IPS DF 19.7 (cell line): ENCODE measurements around the gene MACO1.
"Not testable (repeated sequence)": the region's sequence is repeated elsewhere in the genome, so short reads cannot be mapped to it uniquely, and the experiment has no call there.

ENCODE experiments used
- DNase-seq: peaks from one replicate; pipeline ENCODE4 v3.0.0-alpha.2; 2013; ENCODE audit warnings: low read depth, low spot score

Gene MACO1

GRCh38 chr1:25425098-25426085 lies 5.3 kb upstream of the MACO1 start:
- no peak for DNase-seq

- DNase-seq: no peak
These were observed 3.0 kb upstream of the MACO1 start for GRCh38 chr1:25427696-25428095.

DNA sequence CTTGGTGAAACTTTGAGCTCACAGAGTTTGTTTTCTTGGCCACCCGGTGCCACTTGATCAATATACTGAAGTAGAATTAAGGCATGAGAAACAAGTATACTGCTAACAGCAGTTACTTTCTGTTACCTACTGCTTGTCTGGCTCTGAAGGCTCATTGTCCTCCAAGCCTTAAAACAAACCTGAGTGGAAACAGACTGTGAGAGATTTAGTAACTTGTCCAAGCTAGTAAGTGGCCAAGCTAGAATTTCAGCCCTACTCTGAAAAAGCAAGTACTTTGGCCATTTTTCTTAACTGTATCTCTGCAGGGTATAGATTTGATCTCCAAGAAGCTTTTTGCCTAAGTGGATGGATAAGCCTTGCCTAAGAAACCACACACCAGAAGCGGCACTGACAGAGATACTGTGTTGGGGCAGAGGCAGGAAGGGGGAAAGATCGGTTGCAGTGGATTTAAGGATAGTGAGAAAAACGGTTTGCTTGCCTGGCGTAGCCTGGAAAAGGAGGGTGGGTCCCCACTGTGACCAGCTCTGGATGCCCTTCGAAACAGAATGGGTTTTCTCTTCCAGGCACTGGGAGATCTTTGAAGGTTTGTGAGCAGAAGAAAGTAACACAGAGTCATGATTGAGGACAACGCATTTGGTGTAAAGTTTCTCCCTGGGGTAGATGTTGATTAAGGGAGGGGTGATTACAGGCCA lies 2.1 kb upstream of the MACO1 start:
- no peak for DNase-seq

DNA sequence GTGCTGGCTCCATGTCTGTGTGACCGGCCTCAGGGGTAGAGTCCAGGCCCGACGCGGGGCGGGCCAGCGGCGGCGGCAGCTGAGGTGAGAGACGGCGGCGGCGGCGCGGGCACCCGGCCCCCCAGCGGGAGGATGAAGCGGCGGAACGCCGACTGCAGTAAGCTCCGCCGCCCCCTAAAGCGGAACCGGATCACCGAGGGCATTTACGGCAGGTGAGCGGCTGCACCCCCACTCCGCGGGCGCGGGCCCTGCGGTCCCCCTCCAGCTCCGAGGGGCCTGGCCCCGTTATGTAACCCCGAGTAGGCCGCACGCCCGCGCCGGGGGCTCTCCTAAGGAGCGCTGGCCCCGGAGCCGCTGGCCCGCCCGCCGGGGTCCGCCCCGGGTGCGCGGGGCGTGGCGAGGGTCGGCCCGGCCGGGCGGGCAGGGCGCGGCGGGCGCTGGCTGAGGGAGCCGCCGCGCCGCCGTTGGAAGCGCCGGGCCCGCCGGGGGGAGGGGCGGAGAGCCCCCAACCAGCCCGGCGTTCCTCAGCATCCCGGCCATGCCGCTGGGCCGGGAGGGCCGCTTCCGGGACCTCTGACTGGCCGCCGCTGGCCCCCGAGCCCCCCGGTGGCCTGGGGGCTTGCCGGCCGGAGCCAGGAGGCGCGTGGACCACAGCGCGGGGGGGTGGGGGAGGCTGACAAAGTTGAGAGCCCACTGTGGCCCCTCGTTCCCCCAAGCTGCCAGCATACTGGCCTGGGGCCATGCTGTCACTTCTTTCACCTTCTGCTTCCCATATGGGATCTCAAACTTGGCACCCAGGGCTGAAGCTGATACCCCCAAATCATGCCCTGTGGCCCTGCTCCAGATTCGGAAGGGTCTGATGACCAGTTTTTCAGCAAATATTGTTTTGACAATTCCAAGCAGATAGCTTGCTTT lies 527 bp downstream of the MACO1 start:
- DNase-seq: no peak

GRCh38 chr1:25431955-25432719 lies 1.4 kb downstream of the MACO1 start:
- DNase-seq: no peak

DNA sequence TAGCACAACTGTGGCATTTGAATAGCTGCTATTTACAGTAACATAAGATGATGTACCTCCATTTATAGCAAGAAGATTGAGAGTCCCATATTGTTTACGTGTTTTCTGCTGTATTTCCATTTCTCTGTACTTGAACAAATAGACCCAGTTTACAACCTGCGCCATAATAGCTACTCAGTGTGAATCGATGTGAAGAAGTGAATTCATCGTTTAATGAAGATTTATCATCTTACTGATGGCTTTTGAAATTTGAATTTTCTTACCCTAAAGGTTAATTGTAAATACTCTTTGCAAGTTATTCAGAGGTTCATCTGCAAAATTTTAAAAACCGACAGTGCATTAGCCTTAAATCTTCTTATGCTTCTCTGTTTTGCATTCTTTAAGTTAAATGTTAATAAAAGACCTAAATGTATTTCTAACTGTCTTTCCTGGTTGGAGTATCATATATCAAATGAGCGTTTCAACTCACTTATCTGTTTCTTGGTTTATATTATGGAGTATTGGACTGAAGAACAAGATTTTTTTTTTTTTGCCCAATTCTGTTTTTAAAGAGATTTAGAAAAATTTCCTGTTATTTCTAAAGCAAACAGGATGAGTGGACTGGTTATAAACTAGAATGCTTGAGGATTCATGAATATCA lies 2.2 kb downstream of the MACO1 start:
- no peak for DNase-seq

DNA sequence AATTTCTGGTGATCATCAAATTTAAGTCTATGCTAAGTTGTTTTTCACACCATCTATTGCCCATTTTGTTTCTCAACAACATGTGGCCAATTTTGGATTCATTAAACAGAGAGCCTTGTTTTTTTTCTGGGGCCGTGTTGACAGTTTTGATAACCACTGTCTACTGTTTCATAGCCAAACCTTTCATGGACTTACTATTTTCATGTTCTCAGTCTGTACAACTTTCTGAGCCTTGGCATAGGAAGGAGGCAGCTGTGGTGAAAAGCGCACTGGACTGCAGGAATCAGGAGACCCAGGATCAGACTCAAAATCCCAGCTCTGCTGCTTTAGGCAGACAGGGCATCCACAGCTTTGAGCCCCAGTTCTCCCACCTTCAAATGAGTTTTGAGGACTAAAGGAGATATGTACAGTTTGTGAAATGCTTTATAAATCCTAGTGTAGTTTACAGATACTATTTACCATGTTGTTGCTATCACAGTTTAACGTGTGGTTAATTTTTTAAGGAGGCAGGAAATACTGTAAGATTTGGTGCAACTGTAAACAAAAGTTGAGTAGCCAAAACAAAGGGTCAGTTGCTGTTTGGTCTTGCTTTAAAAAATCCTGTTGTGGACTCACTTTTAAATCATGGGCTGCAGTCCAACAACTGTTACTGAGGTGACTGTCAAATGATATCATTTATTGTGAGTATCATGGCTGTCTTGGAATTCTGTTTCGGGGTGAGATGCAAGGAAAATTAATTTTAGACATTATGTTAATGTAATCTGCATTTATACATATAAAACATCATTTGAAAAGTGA lies 2.9 kb downstream of the MACO1 start:
- no peak for DNase-seq

DNA sequence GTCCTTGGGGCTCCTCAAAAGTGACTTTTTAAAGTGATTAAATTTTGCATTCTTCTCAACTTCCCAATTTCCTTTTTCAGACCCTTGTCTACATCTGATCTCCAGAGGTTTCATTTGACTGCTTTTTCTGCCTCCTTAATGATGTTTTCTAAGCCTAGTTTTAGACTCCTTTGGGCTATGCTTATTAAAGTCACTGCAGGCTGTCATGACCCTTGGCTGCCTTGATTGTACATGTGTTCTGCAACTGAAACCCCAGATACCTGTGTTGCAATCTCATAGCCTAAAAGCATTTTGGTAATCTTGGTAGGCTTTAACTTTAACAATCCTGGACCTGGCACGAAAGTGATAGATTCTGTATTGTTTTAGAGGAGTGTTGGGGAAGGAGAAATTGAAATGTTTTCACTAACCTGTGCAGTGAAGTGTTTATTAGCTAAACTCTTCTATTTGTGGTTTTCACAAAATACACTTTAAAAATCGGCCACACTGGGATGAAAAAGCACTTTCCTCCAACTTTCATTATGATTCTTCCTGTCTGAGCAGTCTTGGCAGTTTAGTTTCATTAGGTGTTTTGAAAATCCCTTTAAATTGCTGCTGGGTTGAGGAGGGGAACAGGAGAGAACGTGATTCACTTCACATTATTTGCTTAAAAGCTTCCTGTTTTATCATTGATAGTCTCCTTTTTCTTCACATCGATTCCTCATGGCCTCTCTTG lies 4.9 kb downstream of the MACO1 start:
- DNase-seq: no peak

DNA sequence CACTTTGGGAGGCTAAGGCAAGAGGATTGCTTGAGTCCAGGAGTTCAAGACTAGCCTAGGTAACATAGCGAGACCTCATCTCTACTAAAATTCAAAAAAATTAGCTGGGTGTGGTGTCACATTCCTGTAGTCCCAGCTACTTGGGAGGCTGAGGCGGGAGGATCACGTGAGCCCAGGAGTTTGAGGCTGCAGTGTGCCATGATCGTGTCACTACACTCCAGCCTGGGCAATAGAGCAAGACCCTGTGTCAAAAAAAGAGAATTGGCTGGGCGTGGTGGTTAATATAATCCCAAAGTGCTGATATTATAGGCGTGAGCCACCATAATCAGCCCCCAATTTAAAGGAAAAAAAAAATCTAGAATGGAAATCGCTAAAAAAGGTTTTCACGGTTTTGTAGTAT lies 7.0 kb downstream of the MACO1 start:
- DNase-seq: no peak

DNA sequence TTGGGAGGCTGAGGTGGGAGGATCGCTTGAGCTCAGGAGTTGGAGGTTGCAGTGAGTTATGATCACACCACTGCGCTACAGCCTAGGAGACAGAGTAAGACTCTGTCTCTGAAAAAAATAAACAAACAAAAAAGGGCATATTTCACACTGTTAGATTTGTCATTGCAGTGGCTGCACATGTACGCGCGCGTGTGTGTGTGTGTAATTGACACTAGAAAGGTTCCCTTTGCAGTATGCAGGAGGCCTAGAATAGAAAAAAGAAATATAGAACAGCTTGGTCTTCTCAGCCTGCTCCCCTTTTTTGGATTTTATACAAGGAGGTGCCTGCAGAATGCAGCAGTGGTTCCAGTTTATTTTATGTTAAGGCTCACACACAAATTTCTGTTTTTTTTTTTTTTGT lies 8.6 kb downstream of the MACO1 start:
- DNase-seq: no peak

DNA sequence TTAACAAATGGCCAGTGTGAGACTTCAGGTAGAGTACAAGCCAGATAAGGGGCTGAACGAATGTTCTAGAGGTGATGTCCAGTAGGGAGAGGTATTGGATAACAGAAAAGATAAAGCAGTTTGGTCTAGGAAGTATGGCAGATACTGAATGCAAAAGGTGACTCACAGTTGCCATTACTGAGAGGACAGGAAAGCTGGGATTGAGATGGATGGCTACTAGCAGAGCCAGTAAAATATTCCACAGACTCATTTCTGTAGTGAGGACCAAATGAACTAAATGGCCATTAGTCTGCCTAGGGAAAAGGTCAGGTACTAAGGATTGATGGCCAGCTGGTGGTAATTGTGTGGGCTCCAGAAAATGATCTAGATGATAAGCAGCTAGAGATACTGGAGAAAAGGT lies 11.5 kb downstream of the MACO1 start:
- DNase-seq: no peak

DNA sequence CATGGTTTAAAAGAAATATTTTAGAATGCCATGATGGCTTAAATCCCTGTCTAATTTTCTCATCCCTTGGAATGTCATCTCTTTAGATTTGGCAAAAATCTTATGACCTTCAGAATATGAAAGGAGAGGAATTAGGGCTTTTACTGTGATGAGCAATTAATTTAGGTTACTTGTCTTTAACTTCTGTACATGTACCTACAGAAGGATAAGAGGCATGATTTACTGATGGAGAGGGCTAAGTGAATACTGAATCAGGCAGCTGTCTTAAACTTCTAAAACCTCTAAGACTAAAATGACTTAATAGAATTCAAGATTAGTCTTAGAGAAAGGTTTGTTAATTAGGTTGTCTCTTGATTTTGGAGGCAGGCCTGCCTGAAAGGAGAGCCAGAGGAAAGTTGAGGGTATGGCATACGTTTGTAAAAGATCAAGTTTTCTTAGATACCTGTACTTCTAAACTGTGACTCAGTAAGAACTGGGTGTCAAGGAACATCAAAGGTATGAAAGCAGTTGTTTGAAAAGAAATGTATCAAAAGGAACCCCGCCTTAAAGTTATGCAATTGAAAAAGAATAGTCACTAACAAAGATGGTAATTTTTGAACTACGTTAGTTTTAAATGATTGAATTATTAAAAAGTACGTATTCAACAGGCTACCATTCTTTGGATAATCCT lies 12.5 kb downstream of the MACO1 start:
- DNase-seq: no peak

DNA sequence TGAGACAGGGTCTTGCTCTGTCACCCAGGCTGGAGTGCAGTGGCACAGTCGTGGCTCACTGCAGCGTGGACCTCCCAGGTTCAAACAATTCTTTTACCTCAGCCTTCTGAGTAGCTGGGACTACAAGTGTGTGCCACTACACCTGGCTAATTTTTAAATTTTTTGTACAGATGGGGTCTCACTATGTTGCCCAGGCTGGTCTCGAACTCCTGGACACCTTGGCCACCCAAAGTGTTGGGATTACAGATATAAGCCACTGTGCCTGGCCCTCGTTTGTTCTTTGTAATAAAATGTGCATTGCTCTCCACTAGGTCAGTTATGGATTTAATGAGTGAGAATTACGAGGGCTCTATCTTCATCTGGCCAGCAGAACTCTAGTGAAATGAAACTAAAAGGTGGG lies 13.9 kb downstream of the MACO1 start:
- DNase-seq: not testable (repeated sequence)

GRCh38 chr1:25445993-25446538 lies 15.4 kb downstream of the MACO1 start:
- no peak for DNase-seq

GRCh38 chr1:25447547-25447946 lies 16.9 kb downstream of the MACO1 start:
- DNase-seq: no peak

GRCh38 chr1:25450891-25451290 lies 20.2 kb downstream of the MACO1 start:
- DNase-seq: no peak

GRCh38 chr1:25451908-25452307 lies 21.2 kb downstream of the MACO1 start:
- DNase-seq: no peak

DNA sequence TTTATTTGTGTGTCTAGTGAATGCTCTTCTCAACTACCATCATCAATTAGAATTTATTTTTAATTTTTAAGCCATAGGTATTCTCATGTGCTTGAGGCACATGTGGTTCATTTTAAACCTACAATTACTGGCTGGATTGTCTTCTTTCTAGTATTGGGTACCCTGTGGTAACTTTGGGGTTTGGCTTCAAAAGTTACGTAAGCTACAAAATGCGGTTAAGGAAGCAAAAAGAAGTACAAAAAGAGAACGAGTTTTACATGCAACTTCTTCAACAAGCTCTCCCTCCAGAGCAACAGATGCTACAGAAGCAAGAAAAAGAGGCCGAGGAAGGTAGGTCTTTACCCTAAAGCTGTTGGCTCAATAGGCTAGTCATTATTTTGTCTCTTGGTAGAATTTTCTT lies 25.8 kb downstream of the MACO1 start:
- no peak for DNase-seq
